Tibial nerve (tissue), 4 donors: ENCODE measurements around the gene SPON1. TPM values are rescaled to one million over a fixed set of nuclear protein-coding genes. Genes with fewer than 3 reads are reported as not detected.

ENCODE experiments used
- DNase-seq, 2 donors: peaks; one replicate each; pipeline ENCODE4 v3.0.0-alpha.2; 2019; ENCODE audit warnings: low spot score in 2 of 2
- H3K27ac ChIP-seq, 4 donors: fragments of 200-600 bp; sonication (generic) in 3 of 4; one replicate each; pipeline ENCODE4 v1.5.1; 2017 to 2019; ENCODE audit warnings: mild to moderate bottlenecking in 1 of 4
- H3K27me3 ChIP-seq, 2 donors: fragments of 200-600 bp; sonication (generic) in 1 of 2; one replicate each; pipeline versions ENCODE4 v1.5.1 to v1.6.0; 2017 to 2019
- H3K36me3 ChIP-seq, 3 donors: fragments of 200-600 bp; sonication (generic); one replicate each; pipeline ENCODE4 v1.5.1; 2018 to 2019
- H3K4me1 ChIP-seq, 4 donors: fragments of 200-600 bp; sonication (generic) in 3 of 4; one replicate each; pipeline ENCODE4 v1.5.1; 2017 to 2019
- H3K4me3 ChIP-seq, 4 donors: fragments of 200-600 bp; sonication (generic) in 3 of 4; one replicate each; pipeline ENCODE4 v1.5.1; 2017 to 2019; ENCODE audit warnings: mild to moderate bottlenecking in 1 of 4, moderate library complexity in 1 of 4
- H3K9me3 ChIP-seq, 4 donors: fragments of 200-600 bp; sonication (generic) in 3 of 4; one replicate each; pipeline ENCODE4 v1.5.1; 2017 to 2019
- CTCF ChIP-seq, 5 experiments: fragments of 200-600 bp in 3 of 5; fragments of 450-650 bp in 2 of 5; sonication (generic) in 3 of 5; IDR thresholded peaks; one replicate each; pipeline ENCODE4 v1.5.1; 2016 to 2019; ENCODE audit warnings: antibody characterized with exemption in 5 of 5, mild to moderate bottlenecking in 3 of 5, moderate library complexity in 2 of 5
- EP300 ChIP-seq, 2 donors: sonication (generic); formaldehyde crosslinking; IDR thresholded peaks; one replicate each; pipeline ENCODE4 v1.6.1; 2017; ENCODE audit warnings: antibody characterized with exemption in 2 of 2, mild to moderate bottlenecking in 1 of 2
- POLR2A ChIP-seq, 2 donors: fragments of 450-650 bp; IDR thresholded peaks; one replicate each; pipeline ENCODE4 v1.6.1; 2017; ENCODE audit warnings: antibody characterized with exemption in 2 of 2, mild to moderate bottlenecking in 2 of 2, moderate library complexity in 2 of 2
- WGBS, 2 donors: methylation state at CpG; one replicate each; pipeline ENCODE4 v1.1.5; 2018; 5-methylcytosine and 5-hydroxymethylcytosine counted together
- total RNA-seq, 4 donors: library from RNA; depleted of rRNA; stranded (reverse); fragments of >200 nt; gene quantifications; one replicate each; pipeline ENCODE4 v1.1.0, GENCODE V29; 2016

Gene SPON1
- total RNA-seq, 4 donors from 2014 or later: 13.5 to 33.9 (median 30.2) TPM

- WGBS, 2 donors: 91 to 92% methylated on average over 4 of the region's 4 CpGs
- Histone ChIP-seq H3K9me3 (no peaks in the 10 kb centered on the region), H3K27me3 (no peaks in the 10 kb centered on the region), H3K27ac (no peak overlapping the region), H3K4me3 (no peak overlapping the region), H3K36me3 (no peaks in the 10 kb centered on the region), H3K4me1 (no peaks in the 10 kb centered on the region)
- TF ChIP-seq POLR2A (IDR thresholded peaks at IDR 0.05): no peak
- no peak for TF ChIP-seq CTCF (IDR thresholded peaks at IDR 0.05)
- no peak for TF ChIP-seq EP300 (IDR thresholded peaks at IDR 0.05)
- no peak for DNase-seq
Observed at GRCh38 chr11:14102766-14103165, 140.2 kb downstream of the SPON1 start.

GRCh38 chr11:14105446-14105845 is 142.9 kb downstream of the SPON1 start:
- no peaks in the 10 kb centered on the region for H3K36me3 ChIP-seq
- no peaks in the 10 kb centered on the region for H3K9me3 ChIP-seq
- H3K27me3 ChIP-seq: no peaks in the 10 kb centered on the region
- no peak for DNase-seq
- TF ChIP-seq POLR2A (IDR thresholded peaks at IDR 0.05) (no peak), CTCF (IDR thresholded peaks at IDR 0.05) (no peak), EP300 (IDR thresholded peaks at IDR 0.05) (no peak)
- H3K4me1 ChIP-seq: no peaks in the 10 kb centered on the region
- H3K27ac ChIP-seq: no peak overlapping the region
- H3K4me3 ChIP-seq: no peak overlapping the region
- 75 to 81% methylated on average over 1 of the region's 1 CpG for WGBS, 2 donors

GRCh38 chr11:14106303-14107049 is 144.0 kb downstream of the SPON1 start:
- H3K27ac ChIP-seq: no peak overlapping the region
- TF ChIP-seq EP300 (IDR thresholded peaks at IDR 0.05) (no peak), CTCF (IDR thresholded peaks at IDR 0.05) (no peak), POLR2A (IDR thresholded peaks at IDR 0.05) (no peak)
- 60 to 76% methylated on average over 5 of the region's 5 CpGs for WGBS, 2 donors
- no peaks in the 10 kb centered on the region for H3K4me1 ChIP-seq
- H3K27me3 ChIP-seq: no peaks in the 10 kb centered on the region
- H3K4me3 ChIP-seq: no peak overlapping the region
- no peaks in the 10 kb centered on the region for H3K36me3 ChIP-seq
- no peaks in the 10 kb centered on the region for H3K9me3 ChIP-seq
- DNase-seq: no peak

- Histone ChIP-seq H3K27me3 (no peaks in the 10 kb centered on the region), H3K4me3 (no peak overlapping the region), H3K4me1 (no peaks in the 10 kb centered on the region), H3K27ac (no peak overlapping the region), H3K36me3 (no peaks in the 10 kb centered on the region), H3K9me3 (no peaks in the 10 kb centered on the region)
- TF ChIP-seq CTCF (IDR thresholded peaks at IDR 0.05): no peak
- TF ChIP-seq POLR2A (IDR thresholded peaks at IDR 0.05): no peak
- TF ChIP-seq EP300 (IDR thresholded peaks at IDR 0.05): no peak
- DNase-seq: no peak
- WGBS, 2 donors: 71 to 86% methylated on average over 3 to 4 of the region's 4 CpGs
Observed at GRCh38 chr11:14107050-14107430, 144.5 kb downstream of the SPON1 start.

GRCh38 chr11:14109742-14110141 is 147.2 kb downstream of the SPON1 start:
- TF ChIP-seq CTCF (IDR thresholded peaks at IDR 0.05): no peak
- no peak for TF ChIP-seq POLR2A (IDR thresholded peaks at IDR 0.05)
- TF ChIP-seq EP300 (IDR thresholded peaks at IDR 0.05): no peak
- Histone ChIP-seq H3K9me3 (no peaks in the 10 kb centered on the region), H3K27ac (no peak overlapping the region), H3K4me1 (no peaks in the 10 kb centered on the region), H3K27me3 (no peaks in the 10 kb centered on the region), H3K36me3 (no peaks in the 10 kb centered on the region), H3K4me3 (no peak overlapping the region)
- 62 to 63% methylated on average over 1 of the region's 1 CpG for WGBS, 2 donors
- DNase-seq: no peak
